Measurements from ENCODE around the gene LGALS9.

- TF ChIP-seq CTCF (IDR thresholded peaks at IDR 0.05) = no peak
- TF ChIP-seq EP300 (IDR thresholded peaks at IDR 0.05) = no peak
- no peak for TF ChIP-seq POLR2A (IDR thresholded peaks at IDR 0.05)
- TF ChIP-seq POLR2AphosphoS5 (IDR thresholded peaks at IDR 0.05) = no peak
Observed at GRCh38 chr17:27634026-27634335, 3.0 kb downstream of the LGALS9 start.
